Spinal cord (tissue), 10 donors: ENCODE results near the gene ACTRT2. TPM values are rescaled to one million over a fixed set of nuclear protein-coding genes. Genes with fewer than 3 reads are reported as not detected.

ENCODE experiments used
- DNase-seq, 6 donors: peaks; one replicate each; pipeline versions ENCODE4 v3.0.0 to v3.0.0-alpha.2; 2013 to 2015; ENCODE audit warnings: low spot score in 6 of 6, low read depth in 4 of 6
- H3K27ac ChIP-seq: one replicate; pipeline ENCODE4 v1.5.1; 2013; ENCODE audit warnings: low read depth, low read length, control low read depth
- H3K27me3 ChIP-seq: one replicate; pipeline ENCODE4 v1.6.1; 2013; ENCODE audit warnings: low read length; ENCODE audit not compliant: control insufficient read depth, insufficient read depth
- H3K36me3 ChIP-seq: one replicate; pipeline ENCODE4 v1.6.1; 2013; ENCODE audit warnings: low read length; ENCODE audit not compliant: control insufficient read depth, insufficient read depth
- H3K4me1 ChIP-seq: one replicate; pipeline ENCODE4 v1.6.1; 2013; ENCODE audit warnings: low read length; ENCODE audit not compliant: control insufficient read depth, insufficient read depth
- H3K4me3 ChIP-seq: one replicate; pipeline ENCODE4 v1.5.1; 2013; ENCODE audit warnings: low read depth, low read length, control low read depth
- H3K9me3 ChIP-seq: one replicate; pipeline ENCODE4 v1.6.1; 2013; ENCODE audit warnings: low read length; ENCODE audit not compliant: control insufficient read depth, insufficient read depth
- WGBS: methylation state at CpG from one replicate; pipeline ENCODE4 v1.1.5; 2013; ENCODE audit warnings: missing lambda C conversion rate; ENCODE audit not compliant: insufficient coverage; 5-methylcytosine and 5-hydroxymethylcytosine counted together
- long read RNA-seq, 4 donors: transcript quantifications; one replicate each; lab custom pipeline, GENCODE V29; 2026
- polyA plus RNA-seq, 2 donors: library from polyadenylated mRNA; unstranded; fragments of 120-200 nt; gene quantifications; one replicate each; pipeline ENCODE4 v1.2.1, GENCODE V29; 2013; ENCODE audit not compliant: insufficient read length in 2 of 2
- total RNA-seq, 2 donors: library from RNA; depleted of rRNA in 1 of 2; stranded (reverse); fragments of 120-200 nt in 1 of 2; fragments of >200 nt in 1 of 2; gene quantifications; one replicate each; pipeline versions ENCODE4 v1.2.3 to v1.2.4, GENCODE V29; 2013 to 2014
- donor health status: healthy.

The ACTRT2 gene
- not detected for total RNA-seq
- polyA plus RNA-seq = not detected
- long read RNA-seq, donor 1 = 0 reads
- long read RNA-seq, donor 2 = 0 reads
- long read RNA-seq, donor 3 = 0 reads
- long read RNA-seq, donor 4 = 0 reads

DNA sequence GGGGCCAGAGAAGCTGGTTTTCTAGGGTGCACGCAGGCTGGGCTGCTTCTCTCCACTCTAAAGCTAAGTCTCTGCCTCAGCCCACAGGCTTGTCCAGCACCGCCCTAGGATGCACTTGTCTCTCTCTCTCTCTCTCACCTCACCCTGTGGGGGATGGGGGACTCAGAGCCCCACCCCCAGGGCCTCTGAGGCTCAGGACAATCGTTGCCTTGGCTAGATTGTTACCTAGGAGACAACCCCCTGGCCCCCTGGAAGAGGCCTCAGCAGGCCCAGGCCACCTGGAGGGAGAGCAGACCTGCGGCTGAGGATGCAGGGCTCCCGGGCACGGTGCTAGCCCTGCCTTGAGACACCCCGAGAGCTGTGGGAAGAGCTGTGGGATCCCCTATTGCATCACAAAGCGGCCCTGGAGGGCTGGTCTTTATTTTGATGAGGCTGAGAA lies at the start of gene ACTRT2:
TSS of gene ACTRT2 (plus strand) at position 235 of the 439 bp plus-strand sequence. CDS start 220 bp downstream, outside the sequence.
- no peaks in the 10 kb centered on the region for H3K27me3 ChIP-seq
- H3K27ac ChIP-seq = no peak within 1 kb of the TSS
- no peak for DNase-seq
- H3K4me3 ChIP-seq = no peak within 1 kb of the TSS
- 45% methylated on average over 7 of the region's 8 CpGs for WGBS
- no peaks in the 10 kb centered on the region for H3K36me3 ChIP-seq
- H3K4me1 ChIP-seq = peaks cover 16% of the 10 kb centered on the region
- H3K9me3 ChIP-seq = no peaks in the 10 kb centered on the region

DNA sequence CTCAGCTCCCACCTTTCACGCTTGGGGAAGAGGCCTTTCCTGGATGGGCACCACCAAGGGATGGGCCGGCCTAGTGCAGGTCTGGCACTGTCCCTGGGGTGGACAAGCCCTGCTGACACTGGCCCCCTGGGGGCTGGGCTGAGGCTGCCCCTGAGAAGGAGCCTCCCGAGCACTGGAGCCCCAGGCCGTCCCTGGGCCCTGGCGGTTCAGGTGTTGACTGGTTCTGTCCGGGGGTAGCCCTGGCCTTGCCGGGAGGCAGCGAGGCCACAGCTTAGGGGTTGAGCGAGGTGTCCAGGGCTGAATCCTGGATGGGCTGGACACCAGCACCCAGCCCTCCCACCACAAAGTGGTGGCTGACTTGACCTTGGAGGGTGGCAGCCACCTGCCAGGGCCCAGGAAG lies 49.7 kb upstream of the ACTRT2 start:
- DNase-seq = no peak
- Histone ChIP-seq H3K27ac (no peak overlapping the region), H3K36me3 (peaks cover under 1% of the 10 kb centered on the region), H3K27me3 (no peaks in the 10 kb centered on the region), H3K9me3 (no peaks in the 10 kb centered on the region), H3K4me1 (peaks cover 64% of the 10 kb centered on the region), H3K4me3 (no peak overlapping the region)
- 97% methylated on average over 9 of the region's 9 CpGs for WGBS

DNA sequence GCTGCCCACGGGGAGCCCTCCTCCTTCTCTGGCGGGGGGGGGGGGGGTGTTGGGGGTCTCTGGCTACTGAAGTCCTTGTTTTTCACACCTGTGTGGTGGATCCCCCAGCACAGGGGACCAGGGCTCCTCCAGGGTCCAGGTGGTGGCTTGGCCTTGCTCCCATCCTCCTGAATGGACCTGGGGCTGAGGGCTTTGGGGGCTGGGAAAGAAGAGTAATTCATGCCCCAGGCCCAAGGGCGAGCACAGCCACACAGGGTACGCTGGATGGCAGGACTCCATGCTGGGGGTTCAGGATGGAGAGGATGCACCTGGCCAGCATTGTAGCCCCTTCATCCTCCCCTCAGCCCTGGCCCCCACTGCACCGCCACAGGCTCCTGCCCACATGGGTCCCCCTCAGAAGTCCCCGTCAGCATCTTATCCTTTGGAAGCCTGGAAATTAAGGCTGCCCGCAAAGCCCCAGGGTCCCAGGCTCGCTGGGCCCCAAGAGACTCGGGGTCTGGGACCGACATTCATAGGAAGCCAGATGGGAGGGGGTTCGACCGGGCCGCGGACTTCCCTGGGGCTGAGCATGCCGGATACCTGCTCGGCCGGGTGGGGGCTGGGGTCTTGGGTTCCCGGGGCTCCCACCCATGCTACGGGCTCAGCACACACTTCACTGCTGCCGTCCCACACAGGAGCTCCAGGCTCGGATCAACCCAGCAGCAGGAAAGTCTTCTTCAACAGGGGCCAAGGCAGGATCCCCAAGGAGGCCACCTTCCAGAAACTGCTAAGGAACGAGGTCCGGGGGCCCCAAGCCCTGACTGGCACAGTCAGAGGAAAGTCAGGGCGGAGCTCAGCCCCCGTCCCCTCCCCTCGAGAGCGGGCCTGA lies 49.0 kb upstream of the ACTRT2 start:
- DNase-seq = no peak
- no peak overlapping the region for H3K27ac ChIP-seq
- H3K27me3 ChIP-seq = no peaks in the 10 kb centered on the region
- H3K36me3 ChIP-seq = no peaks in the 10 kb centered on the region
- H3K4me3 ChIP-seq = no peak overlapping the region
- no peaks in the 10 kb centered on the region for H3K9me3 ChIP-seq
- peaks cover 58% of the 10 kb centered on the region for H3K4me1 ChIP-seq
- WGBS = 88% methylated on average over 19 of the region's 27 CpGs

DNA sequence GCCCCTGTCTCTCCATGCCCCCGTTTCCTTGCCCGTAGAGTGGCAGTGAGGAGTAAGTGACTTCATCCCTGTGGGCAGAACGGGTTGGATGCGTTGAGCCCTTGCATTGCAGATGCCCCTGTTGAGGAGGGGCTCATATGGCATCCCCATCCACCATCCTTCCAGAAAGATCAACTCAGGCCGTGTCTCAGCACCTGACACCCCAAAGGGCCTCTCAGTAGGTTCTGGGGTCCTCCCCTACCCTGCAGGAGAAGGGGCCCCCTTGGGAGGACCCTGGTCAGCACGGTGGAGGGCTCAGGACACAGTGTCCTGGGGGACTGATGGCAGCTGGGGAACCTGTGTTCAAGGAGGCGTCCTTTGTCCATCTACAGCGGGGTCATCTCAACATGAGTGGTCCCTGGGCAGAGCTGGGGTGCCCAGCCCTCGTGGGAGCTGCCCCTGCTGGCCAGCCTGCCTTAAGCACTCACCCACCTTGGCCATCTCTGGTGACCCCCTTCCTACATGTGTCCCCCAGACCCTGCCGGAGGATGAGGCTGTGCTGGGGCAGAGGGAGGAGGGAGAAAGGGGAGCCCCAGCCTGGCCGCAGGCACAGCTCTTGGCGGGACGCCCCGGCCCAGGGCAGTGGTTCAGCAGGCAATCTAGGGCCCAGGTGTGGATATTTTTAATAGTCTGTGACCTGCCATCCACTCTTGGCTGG lies 48.2 kb upstream of the ACTRT2 start:
- H3K4me1 ChIP-seq = peaks cover 50% of the 10 kb centered on the region
- H3K9me3 ChIP-seq = no peaks in the 10 kb centered on the region
- no peak for DNase-seq
- no peak overlapping the region for H3K27ac ChIP-seq
- H3K4me3 ChIP-seq = no peak overlapping the region
- 83% methylated on average over 9 of the region's 14 CpGs for WGBS
- no peaks in the 10 kb centered on the region for H3K27me3 ChIP-seq
- no peaks in the 10 kb centered on the region for H3K36me3 ChIP-seq

DNA sequence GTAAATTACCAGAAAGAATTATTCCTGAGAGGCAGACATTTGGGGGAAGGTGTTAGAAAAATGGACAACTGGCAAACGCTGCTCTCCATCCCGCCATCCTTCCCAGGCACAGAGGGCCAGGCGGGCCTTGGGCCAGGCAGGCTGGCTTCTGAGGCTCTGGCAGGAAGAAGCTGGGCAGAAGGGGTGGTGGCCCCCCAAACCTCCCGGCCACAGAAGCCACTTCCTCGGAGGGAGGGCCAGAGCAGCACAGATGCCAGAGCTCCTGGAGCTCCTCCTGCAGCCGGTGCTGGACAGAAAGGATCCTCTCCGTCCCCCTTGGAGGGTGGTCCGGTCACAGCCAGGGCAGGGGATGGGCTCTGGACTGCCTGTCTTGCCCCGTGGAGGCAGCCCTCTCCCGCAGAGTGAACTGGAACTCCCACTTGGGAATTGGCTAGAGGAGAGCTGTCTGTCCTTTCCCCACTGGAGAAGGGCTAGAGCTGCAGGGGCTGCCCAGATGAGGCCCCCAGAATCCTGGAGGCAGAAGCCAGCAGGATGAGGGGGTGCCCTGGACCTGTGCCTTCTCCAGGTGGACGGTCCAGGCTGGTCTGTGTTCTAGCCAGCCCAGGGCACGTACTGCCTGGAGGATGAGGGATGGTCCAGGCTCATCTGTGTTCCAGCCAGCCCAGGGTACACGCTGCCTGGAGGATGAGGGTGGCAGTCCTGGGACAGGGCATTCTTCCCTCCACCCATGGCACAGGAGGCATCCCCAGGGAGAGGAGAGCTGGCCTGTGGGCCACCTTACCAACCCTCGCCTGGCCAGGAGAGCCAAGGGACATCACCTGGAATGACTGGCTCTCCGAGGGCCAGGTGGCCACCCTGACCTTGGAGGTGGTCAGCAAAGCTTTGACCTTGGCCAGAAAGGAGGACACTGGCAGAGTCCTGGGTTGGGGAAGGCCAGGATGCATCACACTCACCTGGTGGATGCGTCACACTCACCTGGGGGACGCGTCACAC lies 47.4 kb upstream of the ACTRT2 start:
- H3K27me3 ChIP-seq = no peaks in the 10 kb centered on the region
- no peak for DNase-seq
- 48% methylated on average over 14 of the region's 18 CpGs for WGBS

DNA sequence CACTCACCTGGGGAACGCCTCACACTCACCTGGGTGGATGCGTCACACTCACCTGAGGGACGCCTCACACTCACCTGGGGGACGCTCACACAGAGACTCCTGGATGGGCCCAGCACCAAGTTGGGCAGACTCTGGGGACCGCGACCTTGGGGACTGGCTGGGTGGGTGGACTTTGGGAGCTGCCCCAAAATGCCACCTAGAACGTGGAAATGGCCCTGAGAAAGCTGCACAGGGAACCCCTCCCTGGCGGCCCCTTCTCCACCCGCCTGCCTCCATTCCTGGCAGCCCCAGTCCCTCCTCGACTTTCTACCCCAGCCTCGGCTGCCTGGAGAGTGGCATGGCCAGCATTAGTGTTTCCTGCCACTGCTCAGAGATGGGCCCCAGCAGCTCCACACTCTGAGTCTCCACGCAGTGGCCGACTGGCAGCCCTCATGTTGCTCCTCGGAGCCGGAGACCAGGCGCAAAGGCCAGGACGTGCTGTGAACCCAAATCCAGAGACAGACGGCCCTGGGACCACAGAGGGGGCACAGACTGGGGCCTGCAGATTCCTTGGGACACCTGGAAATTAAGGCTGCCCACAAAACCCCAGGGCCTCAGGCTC lies 46.5 kb upstream of the ACTRT2 start:
- Histone ChIP-seq H3K36me3 (no peaks in the 10 kb centered on the region), H3K9me3 (no peaks in the 10 kb centered on the region), H3K27ac (no peak overlapping the region), H3K4me3 (no peak overlapping the region), H3K4me1 (peaks cover 34% of the 10 kb centered on the region), H3K27me3 (no peaks in the 10 kb centered on the region)
- WGBS = 82% methylated on average over 17 of the region's 18 CpGs
- DNase-seq = no peak

More for the DNA sequence above, 47.4 kb upstream of the ACTRT2 start:
- H3K4me3 ChIP-seq = no peak overlapping the region
- no peaks in the 10 kb centered on the region for H3K9me3 ChIP-seq
- no peaks in the 10 kb centered on the region for H3K36me3 ChIP-seq
- no peak overlapping the region for H3K27ac ChIP-seq
- peaks cover 41% of the 10 kb centered on the region for H3K4me1 ChIP-seq

DNA sequence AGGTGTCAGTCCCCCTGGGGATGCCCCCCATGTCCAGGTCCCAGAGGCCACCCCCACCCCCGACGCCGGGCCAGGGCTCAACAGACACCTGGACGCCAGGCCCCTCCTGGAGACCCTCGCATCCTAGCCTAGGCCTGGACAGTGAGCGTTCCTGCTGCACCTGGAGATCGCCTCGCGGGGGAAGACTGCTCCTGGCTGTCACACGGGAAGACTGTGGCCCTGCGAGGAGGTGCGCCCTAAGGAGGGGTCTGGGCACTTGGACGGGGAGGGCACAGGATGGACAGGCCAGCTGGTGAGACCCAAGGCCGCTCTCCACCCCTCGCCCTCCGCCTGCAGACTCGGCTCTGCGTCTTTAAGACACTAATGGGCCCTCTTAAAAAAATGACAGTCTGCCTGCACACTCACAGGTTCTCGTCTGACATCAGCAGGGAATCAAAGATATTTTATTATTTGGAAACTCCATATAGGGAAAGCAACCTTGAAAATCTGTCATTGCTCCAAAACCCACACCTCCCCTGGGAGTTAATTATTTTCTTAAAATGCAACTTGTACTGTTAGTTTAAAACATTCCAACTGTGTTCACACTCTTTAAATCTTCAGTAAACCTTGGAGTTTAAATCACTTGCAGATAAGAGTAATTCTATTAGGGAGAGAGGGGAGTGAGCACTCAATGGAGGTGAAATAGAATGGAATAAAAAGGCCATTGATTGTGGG lies 45.6 kb upstream of the ACTRT2 start:
- H3K27me3 ChIP-seq = no peaks in the 10 kb centered on the region
- H3K4me1 ChIP-seq = peaks cover 34% of the 10 kb centered on the region
- no peak overlapping the region for H3K27ac ChIP-seq
- H3K9me3 ChIP-seq = no peaks in the 10 kb centered on the region
- 89% methylated on average over 10 of the region's 19 CpGs for WGBS
- DNase-seq = peak in 1 of 6 donors; percentile 57
- no peak overlapping the region for H3K4me3 ChIP-seq
- no peaks in the 10 kb centered on the region for H3K36me3 ChIP-seq

DNA sequence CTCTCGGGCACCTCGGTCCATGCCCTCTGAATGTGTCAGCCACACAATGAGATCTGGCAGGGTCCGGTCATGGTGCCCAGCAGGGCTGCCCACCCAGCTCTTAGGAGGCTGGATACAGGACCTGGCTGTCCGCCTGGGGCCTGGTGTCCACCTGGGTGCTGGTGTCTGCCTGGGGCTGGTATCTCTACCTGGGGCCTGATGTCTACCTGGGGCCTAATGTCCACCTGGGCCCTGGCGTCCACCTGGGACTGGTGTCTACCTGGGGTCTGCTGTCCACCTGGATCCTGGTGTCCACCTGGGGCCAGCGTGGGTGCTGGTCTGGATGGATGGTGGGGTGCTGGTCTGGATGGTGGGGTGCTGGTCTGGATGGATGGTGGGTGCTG lies 45.1 kb upstream of the ACTRT2 start:
- no peaks in the 10 kb centered on the region for H3K27me3 ChIP-seq
- H3K27ac ChIP-seq = no peak overlapping the region
- no peak overlapping the region for H3K4me3 ChIP-seq
- H3K9me3 ChIP-seq = no peaks in the 10 kb centered on the region
- DNase-seq = no peak
- WGBS = 66% methylated on average over 6 of the region's 6 CpGs
- peaks cover 33% of the 10 kb centered on the region for H3K4me1 ChIP-seq
- H3K36me3 ChIP-seq = no peaks in the 10 kb centered on the region
